GM21825 (cell line): Measurements from ENCODE around the gene CCDC82.

Source experiments
- ATAC-seq: cut with Tn5 transposase; IDR thresholded peaks from one replicate; pipeline ENCODE4 v1.9.1; 2021; ENCODE audit warnings: mild to moderate bottlenecking, moderate library complexity; ENCODE audit not compliant: unreplicated experiment

CCDC82 gene

GRCh38 chr11:96329855-96330510, 59.7 kb downstream of the CCDC82 start:
- no peak for ATAC-seq

GRCh38 chr11:96329419-96329818, 60.3 kb downstream of the CCDC82 start:
- ATAC-seq, result no peak

GRCh38 chr11:96328395-96329010, 61.2 kb downstream of the CCDC82 start:
- no peak for ATAC-seq

GRCh38 chr11:96326959-96327358, 62.8 kb downstream of the CCDC82 start:
- ATAC-seq, result no peak

- ATAC-seq, result no peak
Observed at GRCh38 chr11:96324912-96325311, 64.8 kb downstream of the CCDC82 start.

GRCh38 chr11:96323642-96323985, 66.1 kb downstream of the CCDC82 start:
- ATAC-seq, result no peak

GRCh38 chr11:96322775-96323641, 66.7 kb downstream of the CCDC82 start:
- ATAC-seq, result no peak

- no peak for ATAC-seq
Observed at GRCh38 chr11:96321091-96321490, 68.6 kb downstream of the CCDC82 start.

GRCh38 chr11:96319898-96320656, 69.6 kb downstream of the CCDC82 start:
- no peak for ATAC-seq

GRCh38 chr11:96318850-96319249, 70.9 kb downstream of the CCDC82 start:
- no peak for ATAC-seq

GRCh38 chr11:96318399-96318798, 71.3 kb downstream of the CCDC82 start:
- no peak for ATAC-seq

GRCh38 chr11:96317985-96318384, 71.7 kb downstream of the CCDC82 start:
- ATAC-seq, result no peak

GRCh38 chr11:96317571-96317970, 72.1 kb downstream of the CCDC82 start:
- ATAC-seq, result no peak

- no peak for ATAC-seq
Observed at GRCh38 chr11:96316869-96317268, 72.8 kb downstream of the CCDC82 start.

- ATAC-seq, result no peak
Observed at GRCh38 chr11:96315476-96315875, 74.2 kb downstream of the CCDC82 start.

GRCh38 chr11:96314326-96315020, 75.2 kb downstream of the CCDC82 start:
- ATAC-seq, result no peak

GRCh38 chr11:96313163-96313562, 76.5 kb downstream of the CCDC82 start:
- ATAC-seq, result no peak

GRCh38 chr11:96311120-96311568, 78.6 kb downstream of the CCDC82 start:
- ATAC-seq, result no peak

- no peak for ATAC-seq
Observed at GRCh38 chr11:96310236-96310635, 79.5 kb downstream of the CCDC82 start.

- ATAC-seq, result no peak
Observed at GRCh38 chr11:96309643-96310017, 80.1 kb downstream of the CCDC82 start.
